Endothelial cell of umbilical vein (primary cell): ENCODE results near the gene ZNF829. TPM values are rescaled to one million over a fixed set of nuclear protein-coding genes. Genes with fewer than 3 reads are reported as not detected.
A peak's percentile ranks its signal among the peaks of the same experiment; 100 is the strongest.

ENCODE experiments used
- Bru-seq: library from RNA; stranded (reverse); fragments of 400-500 nt; gene quantifications from one replicate; lab custom pipeline; 2021; lab: Mats Ljungman, UMichigan
- BruChase-seq, 2 experiments: library from RNA; stranded (reverse); fragments of 400-500 nt; gene quantifications; one replicate each; lab custom pipeline; 2021; lab: Mats Ljungman, UMichigan
- BruUV-seq: library from RNA; stranded (reverse); fragments of 400-500 nt; replicated peaks from 2 replicates; lab custom pipeline; 2021; lab: Mats Ljungman, UMichigan
- CTCF ChIA-PET: fragments of 300-600, 350-600 bp; sonication (Branson Sonifier 250); formaldehyde crosslinking; loops from one replicate; lab custom pipeline; 2021; ENCODE audit warnings: antibody characterized with exemption, inconsistent platforms; lab: Charles Lee
- POLR2A ChIA-PET: fragments of 300-600, 350-600 bp; sonication (Branson Sonifier 250); formaldehyde crosslinking; loops from one replicate; lab custom pipeline; 2021; ENCODE audit warnings: antibody characterized with exemption, inconsistent platforms; lab: Charles Lee
- DNase-seq: peaks from one replicate; pipeline ENCODE4 v3.0.0-alpha.2; 2011; ENCODE audit warnings: low read depth, low spot score
- FAIRE-seq: peaks from 2 replicates; lab custom pipeline; 2011; peaks lifted over from hg19 to GRCh38; lab: Jason Lieb, UNC
- H2AFZ ChIP-seq: 2 replicates; pipeline ENCODE4 v1.6.0; 2012; ENCODE audit warnings: low read depth, low read length, control low read depth, inconsistent platforms
- H3K27ac ChIP-seq: 2 replicates; pipeline ENCODE4 v1.5.1; 2011; ENCODE audit warnings: low read depth, mild to moderate bottlenecking, control low read depth, low read length, moderate library complexity; ENCODE audit not compliant: insufficient read depth
- H3K27me3 ChIP-seq, 2 experiments: 2 replicates each; pipeline versions ENCODE4 v1.6.0 to v1.6.1; 2011; ENCODE audit warnings: low read length in 2 of 2, mixed read lengths in 1 of 2; ENCODE audit not compliant: control insufficient read depth in 2 of 2, insufficient read depth in 2 of 2
- H3K36me3 ChIP-seq, 2 experiments: 2 replicates in 1 of 2; 3 replicates in 1 of 2; pipeline ENCODE4 v1.5.1; 2011; ENCODE audit warnings: low read length in 2 of 2, mild to moderate bottlenecking in 1 of 2, moderate library complexity in 1 of 2; ENCODE audit not compliant: control insufficient read depth in 2 of 2, insufficient read depth in 2 of 2; ENCODE audit errors: extremely low read depth in 1 of 2
- H3K4me1 ChIP-seq: 3 replicates; pipeline ENCODE4 v1.5.1; 2011; ENCODE audit warnings: mild to moderate bottlenecking, low read length; ENCODE audit not compliant: control insufficient read depth, insufficient read depth; ENCODE audit errors: extremely low read depth
- H3K4me2 ChIP-seq: 2 replicates; pipeline ENCODE4 v1.6.1; 2011; ENCODE audit warnings: low read length, control low read depth, mixed read lengths; ENCODE audit not compliant: insufficient read depth
- H3K4me3 ChIP-seq, 3 experiments: fragments of 200-600 bp in 1 of 3; sonication (generic), shearing (Covaris generic) in 1 of 3; replicated peaks in 1 of 3; 2 replicates each; pipeline ENCODE4 v1.5.1; 2011 to 2016; ENCODE audit warnings: control low read depth in 3 of 3, low read length in 3 of 3, mild to moderate bottlenecking in 2 of 3, inconsistent platforms in 1 of 3, low read depth in 1 of 3, moderate library complexity in 1 of 3; ENCODE audit not compliant: insufficient read depth in 1 of 3
- H3K79me2 ChIP-seq: 2 replicates; pipeline ENCODE4 v1.6.0; 2012; ENCODE audit warnings: low read length, inconsistent platforms; ENCODE audit not compliant: control insufficient read depth, insufficient read depth
- H3K9ac ChIP-seq: replicated peaks from 2 replicates; pipeline ENCODE3; 2011; ENCODE audit warnings: low read length, control low read depth; ENCODE audit not compliant: insufficient read depth; ENCODE audit errors: extremely low read depth
- H3K9me1 ChIP-seq: replicated peaks from 3 replicates; pipeline ENCODE4 v1.6.0; 2011; ENCODE audit warnings: mild to moderate bottlenecking, low read length; ENCODE audit not compliant: control insufficient read depth, insufficient read depth; ENCODE audit errors: extremely low read depth
- H3K9me3 ChIP-seq: replicated peaks from 2 replicates; pipeline ENCODE4 v1.5.1; 2012; ENCODE audit warnings: low read length, inconsistent platforms; ENCODE audit not compliant: control insufficient read depth, insufficient read depth
- H4K20me1 ChIP-seq: replicated peaks from 2 replicates; pipeline ENCODE3; 2011; ENCODE audit warnings: mild to moderate bottlenecking, low read length; ENCODE audit not compliant: control insufficient read depth, insufficient read depth; ENCODE audit errors: extremely low read depth
- CTCF ChIP-seq, 2 donors: IDR thresholded peaks; 1 replicate in 1 of 2; 2 replicates in 1 of 2; pipeline ENCODE4 v1.5.1; 2011; ENCODE audit warnings: low read length in 2 of 2, mild to moderate bottlenecking in 2 of 2, moderate library complexity in 2 of 2, control low read depth in 1 of 2, inconsistent platforms in 1 of 2, low read depth in 1 of 2; ENCODE audit not compliant: insufficient read depth in 1 of 2; ENCODE audit errors: extremely low read depth in 1 of 2
- JUN ChIP-seq: IDR thresholded peaks from 2 replicates; pipeline ENCODE4 v1.6.1; 2011; ENCODE audit warnings: borderline replicate concordance, low read depth; ENCODE audit not compliant: insufficient read length, insufficient read depth
- dilution Hi-C: fragments of 300-500 bp; cut with MboI; formaldehyde crosslinking; loops from one replicate; pipeline ENCODE4 v1.15.0; 2019; ENCODE audit warnings: low sequenced_read_pairs; ENCODE audit not compliant: extremely low pct_ligation_motif_present
- intact Hi-C: fragments of 100-400 bp; cut with micrococcal nuclease; formaldehyde crosslinking; loops from one replicate; pipeline ENCODE4 v1.10.0; 2022
- long read RNA-seq: library from polyadenylated mRNA; stranded (forward); transcript quantifications from one replicate; pipeline ENCODE4 v2.0.0, GENCODE V29; 2021
- polyA minus RNA-seq, 3 experiments: library from RNA; depleted of rRNA, polyadenylated mRNA; stranded (reverse); fragments of >200 nt; gene quantifications; 1 replicate in 1 of 3; 2 replicates in 2 of 3; pipeline ENCODE4 v1.2.3, GENCODE V29; 2011
- polyA plus RNA-seq, 4 experiments: library from polyadenylated mRNA; depleted of rRNA in 3 of 4; stranded (reverse) in 3 of 4; unstranded in 1 of 4; fragments of >200 nt; gene quantifications; 2 replicates each; pipeline versions ENCODE4 v1.2.1 to v1.2.3, GENCODE V29; 2011 to 2012; ENCODE audit warnings: missing spikeins in 1 of 4
- total RNA-seq: library from RNA; stranded (reverse); gene quantifications from 2 replicates; pipeline ENCODE4 v1.2.3, GENCODE V29; 2021

ZNF829 gene
- total RNA-seq (1.2 and 1.3 TPM in 2 replicates), polyA plus RNA-seq (0.41 and 0.47 TPM in 2 replicates), polyA minus RNA-seq (0.83 and 1.4 TPM in 2 replicates), Bru-seq, nascent RNA (percentile 44 among the genes with signal in this experiment), BruChase-seq, experiment 1, labeled RNA remaining after a 6-hour chase (percentile 34 among the genes with signal in this experiment), BruChase-seq, experiment 2, labeled RNA remaining after a 2-hour chase (percentile 40 among the genes with signal in this experiment)
- polyA plus RNA-seq (2011; cell fraction: cytosol; rRNA removed): 0.54 and 0.63 TPM in 2 replicates
- 0.49 and 0.70 TPM in 2 replicates for polyA plus RNA-seq (2011; cell fraction: nucleus; rRNA removed)
- 0.60 and 0.68 TPM in 2 replicates for polyA plus RNA-seq (2012)
- polyA minus RNA-seq (2011; cell fraction: cytosol; rRNA and poly(A)+ RNA removed): not detected
- 0.91 and 1.1 TPM in 2 replicates for polyA minus RNA-seq (2011; cell fraction: nucleus; rRNA and poly(A)+ RNA removed)
- long read RNA-seq, partial matches to known transcripts: 0 of 2 reads
- long read RNA-seq, other reads (novel, unspliced or antisense): 2 of 2 reads

DNA sequence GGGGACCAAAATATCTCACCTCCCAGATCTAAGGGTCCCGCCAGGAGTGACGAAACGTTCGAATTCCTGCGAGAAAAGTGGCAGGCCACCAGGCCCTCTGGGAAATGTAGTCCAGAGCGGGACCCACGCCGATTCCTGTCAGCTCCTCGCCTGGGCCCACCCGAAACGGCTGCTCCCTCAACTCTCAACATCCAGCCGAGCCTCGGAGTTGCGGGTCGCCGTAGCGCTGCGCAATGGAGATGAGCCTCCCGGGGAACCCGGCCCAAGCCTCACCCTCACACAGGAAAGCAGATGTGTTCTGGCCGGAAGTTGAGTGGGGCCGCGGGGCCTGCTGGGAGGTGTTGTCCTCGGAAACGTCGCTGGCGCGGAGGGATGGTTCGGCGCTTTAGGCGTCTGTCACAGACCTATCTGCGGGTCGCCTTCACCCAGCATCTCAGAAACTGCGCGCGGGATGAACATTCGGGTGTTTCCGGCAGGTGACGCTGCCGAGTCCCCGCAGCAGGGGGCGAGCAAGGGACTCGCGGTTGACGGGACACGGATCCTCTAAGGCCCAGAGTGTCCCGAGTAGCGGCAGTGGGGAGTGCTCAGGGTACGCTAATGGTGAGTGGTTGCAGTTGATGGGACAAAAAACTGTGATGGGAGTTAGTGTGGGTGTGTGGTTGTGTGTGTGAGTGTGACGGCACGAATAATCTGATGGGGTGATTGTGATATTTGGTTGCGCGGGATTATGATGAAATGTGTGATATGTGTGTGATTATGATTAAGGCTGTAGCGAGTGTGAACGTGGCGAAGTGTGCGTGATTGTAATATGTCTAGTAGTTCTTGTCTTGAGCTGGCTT lies at the start of gene ZNF829, which contains the start of gene ZNF568:
TSS of gene ZNF829 (minus strand) at position 300 of the 839 bp plus-strand sequence. CDS start 1,124 bp downstream, outside the sequence.
TSS of gene ZNF568 (plus strand) at position 341 of the 839 bp plus-strand sequence. CDS start 6,439 bp downstream, outside the sequence.
- peak within 1 kb of the TSS; percentile 59 for H3K4me2 ChIP-seq
- no peaks in the 10 kb centered on the region for H3K79me2 ChIP-seq
- H3K9me1 ChIP-seq: no peaks in the 10 kb centered on the region
- H3K9me3 ChIP-seq: no peaks in the 10 kb centered on the region
- H4K20me1 ChIP-seq: no peaks in the 10 kb centered on the region
- FAIRE-seq (peak; percentile 93), DNase-seq (peak; percentile 88)
- H2AFZ ChIP-seq: peak within 1 kb of the TSS; percentile 52
- H3K36me3 ChIP-seq: no peaks in the 10 kb centered on the region
- H3K27me3 ChIP-seq: no peaks in the 10 kb centered on the region
- peak within 1 kb of the TSS; percentile 67 for H3K27ac ChIP-seq
- intact Hi-C loops (loop anchor here (1.0 to 5.0 kb wide), 7 partner anchors 66 to 854 kb away; partner anchors contain the start of genes ZNF345, ZNF461, ZNF585A and ZNF790), dilution Hi-C loops (no loop called here)
- CTCF ChIA-PET: interaction anchor here (0.6 kb wide), 2 partner anchors 66 to 162 kb away, joined by 3 read pairs; partner anchors contain the start of gene ZNF420
- peak within 1 kb of the TSS; percentile 59 for H3K9ac ChIP-seq
- BruUV-seq: TSS peak; percentile 44
- no peak for TF ChIP-seq JUN
- peak; percentile 63 to 80 for TF ChIP-seq CTCF (IDR thresholded peaks at IDR 0.05; ENCODE audit: extremely low read depth in 1 of 2, insufficient read depth in 1 of 2, low read depth in 1 of 2, low read length in 2 of 2)
- POLR2A ChIA-PET: no interaction called here
- no peaks in the 10 kb centered on the region for H3K4me1 ChIP-seq
- H3K4me3 ChIP-seq: peak within 1 kb of the TSS; percentile 4 to 99 (median 50)
